CD1c-positive myeloid dendritic cell (primary cell): Measurements from ENCODE around the gene TRAPPC12.
"Not testable (repeated sequence)": the region's sequence is repeated elsewhere in the genome, so short reads cannot be mapped to it uniquely, and the experiment has no call there.

Source experiments
- DNase-seq: peaks from one replicate; pipeline ENCODE4 v3.0.0-alpha.2; 2016; ENCODE audit errors: extremely low spot score

TRAPPC12 gene

DNA sequence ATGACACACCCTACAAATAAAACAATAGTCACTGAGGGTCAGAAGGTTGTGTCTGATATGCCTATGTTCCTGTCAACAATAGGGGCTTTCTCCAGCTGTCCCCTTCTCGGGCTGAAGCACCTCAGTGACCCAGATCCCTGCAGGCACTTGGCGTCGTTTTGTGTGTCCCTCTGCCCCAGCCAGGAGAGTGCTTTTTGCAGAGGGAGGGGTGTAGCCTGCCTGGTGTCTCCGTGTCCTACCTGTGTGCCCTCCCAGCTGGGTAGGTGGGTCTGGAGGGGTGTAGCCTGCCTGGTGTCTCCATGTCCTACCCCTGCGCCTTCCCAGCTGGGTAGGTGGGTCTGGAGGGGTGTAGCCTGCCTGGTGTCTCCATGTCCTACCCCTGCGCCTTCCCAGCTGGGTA is 74.5 kb downstream of the TRAPPC12 start:
- DNase-seq, result not testable (repeated sequence)

DNA sequence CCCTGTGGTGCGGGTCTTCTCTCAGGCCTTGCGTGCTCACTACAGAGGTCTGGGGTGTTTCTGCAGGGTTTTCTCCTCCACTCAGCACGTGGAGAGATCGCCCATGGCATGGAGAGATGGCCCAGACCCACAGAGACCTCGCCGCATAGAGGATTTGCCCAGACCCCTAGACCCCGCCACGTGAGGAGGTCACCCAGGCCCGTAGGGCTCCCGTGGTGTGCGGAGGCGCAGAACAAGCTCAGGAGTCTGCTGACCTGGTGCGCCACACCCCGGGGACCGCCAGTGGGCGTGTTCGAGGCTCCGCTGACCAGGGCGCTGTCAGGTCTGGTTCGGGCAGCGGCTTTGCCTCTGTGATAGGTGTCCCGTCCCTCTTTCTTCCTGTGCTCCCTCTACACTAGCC is 75.3 kb downstream of the TRAPPC12 start:
- DNase-seq, result no peak

DNA sequence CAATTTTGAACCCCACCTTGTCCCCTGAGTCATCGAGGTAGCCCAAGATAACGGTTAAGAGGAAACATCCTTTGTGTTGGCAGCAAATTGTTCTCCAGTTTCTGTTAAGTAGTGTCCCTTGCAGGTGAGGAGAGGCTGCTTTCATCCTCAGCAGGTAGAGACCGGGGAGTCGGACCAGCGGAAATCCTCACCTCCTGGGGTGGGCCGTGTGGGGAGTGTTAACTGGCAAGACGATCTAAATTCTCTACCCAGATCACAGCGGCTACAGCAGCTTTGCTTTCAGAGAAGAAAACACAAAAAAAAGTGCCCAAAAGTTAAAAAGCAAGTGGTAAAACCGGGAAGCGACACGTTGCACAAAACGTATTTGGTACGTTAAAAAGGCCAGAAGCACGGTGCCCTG is 76.6 kb downstream of the TRAPPC12 start:
- no peak for DNase-seq

DNA sequence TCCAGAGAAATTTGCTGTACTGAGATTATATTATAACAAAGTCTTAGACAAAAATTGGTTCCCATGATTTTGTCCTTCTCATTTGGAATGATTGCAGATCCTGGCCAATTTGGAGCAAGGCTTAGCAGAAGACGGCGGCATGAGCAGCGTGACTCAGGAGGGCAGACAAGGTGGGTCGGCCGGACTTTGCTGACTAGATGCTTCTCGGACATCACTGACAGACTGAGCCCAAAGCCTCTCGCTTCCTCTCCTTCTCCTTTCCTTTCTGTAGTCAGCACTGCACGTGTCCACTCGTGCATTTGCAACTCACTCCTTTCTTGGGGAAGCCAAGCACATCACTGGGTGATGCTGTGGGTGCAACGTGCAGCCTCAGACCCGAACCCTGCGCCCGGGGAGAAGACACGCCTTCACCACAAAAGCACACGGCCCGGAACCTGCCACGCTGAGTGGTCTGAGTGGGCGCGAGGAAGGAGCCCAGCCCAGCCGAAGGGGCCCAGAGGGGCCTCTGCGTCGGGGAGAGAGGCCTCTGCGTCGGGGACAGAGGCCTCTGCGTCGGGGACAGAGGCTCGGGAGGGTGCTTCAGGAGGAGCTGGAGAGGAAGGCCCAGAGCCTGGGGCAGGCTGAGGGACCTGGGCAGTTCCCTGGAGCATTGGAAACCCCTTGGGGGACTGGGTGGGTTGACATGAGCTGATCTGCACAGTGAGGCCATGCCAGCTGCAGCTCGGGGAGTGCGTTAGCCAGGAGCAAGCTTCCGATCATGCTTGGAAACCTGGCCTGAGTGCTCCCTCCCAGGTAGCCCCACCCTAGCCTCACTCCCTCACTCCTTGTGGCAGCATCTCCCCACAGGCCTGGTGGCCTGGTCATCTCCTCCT is 78.3 kb downstream of the TRAPPC12 start:
- no peak for DNase-seq

DNA sequence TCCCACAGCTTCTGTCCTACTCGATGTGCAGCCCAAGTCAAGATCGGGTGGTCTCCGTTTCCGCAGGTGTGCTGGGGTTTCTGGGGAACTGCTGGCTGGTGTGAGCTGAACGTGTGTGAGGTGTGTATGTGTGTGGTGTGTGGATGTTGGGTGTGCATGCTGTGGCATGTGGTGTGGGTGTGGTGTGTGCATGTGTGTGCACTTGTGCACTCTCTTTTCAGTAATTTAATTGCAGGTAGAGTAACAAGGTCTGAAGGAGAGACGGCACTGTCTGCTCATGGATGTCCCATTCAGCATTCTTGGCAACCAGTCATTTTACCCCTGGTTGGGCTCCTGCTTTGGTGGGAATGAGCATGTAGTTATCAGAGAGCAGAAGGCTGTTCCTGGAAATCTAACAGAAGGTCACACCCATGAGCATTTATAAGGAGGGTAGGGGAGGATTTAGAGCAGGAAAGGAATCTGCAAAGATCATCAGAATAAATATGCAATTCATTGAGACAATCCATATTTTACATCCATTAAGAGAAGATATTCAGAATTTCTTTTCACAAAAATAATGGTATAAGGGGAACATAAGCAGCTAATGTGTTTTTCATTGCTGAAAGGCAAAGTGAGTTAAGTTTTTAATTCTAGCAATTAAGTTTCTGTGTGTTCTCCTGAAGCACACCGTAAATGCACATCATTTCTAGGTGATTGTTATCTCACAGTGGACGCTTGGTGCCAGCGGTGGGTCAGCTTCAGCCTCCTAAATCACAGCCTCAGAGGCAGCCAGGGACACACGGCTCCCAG is 79.1 kb downstream of the TRAPPC12 start:
- DNase-seq, result no peak

DNA sequence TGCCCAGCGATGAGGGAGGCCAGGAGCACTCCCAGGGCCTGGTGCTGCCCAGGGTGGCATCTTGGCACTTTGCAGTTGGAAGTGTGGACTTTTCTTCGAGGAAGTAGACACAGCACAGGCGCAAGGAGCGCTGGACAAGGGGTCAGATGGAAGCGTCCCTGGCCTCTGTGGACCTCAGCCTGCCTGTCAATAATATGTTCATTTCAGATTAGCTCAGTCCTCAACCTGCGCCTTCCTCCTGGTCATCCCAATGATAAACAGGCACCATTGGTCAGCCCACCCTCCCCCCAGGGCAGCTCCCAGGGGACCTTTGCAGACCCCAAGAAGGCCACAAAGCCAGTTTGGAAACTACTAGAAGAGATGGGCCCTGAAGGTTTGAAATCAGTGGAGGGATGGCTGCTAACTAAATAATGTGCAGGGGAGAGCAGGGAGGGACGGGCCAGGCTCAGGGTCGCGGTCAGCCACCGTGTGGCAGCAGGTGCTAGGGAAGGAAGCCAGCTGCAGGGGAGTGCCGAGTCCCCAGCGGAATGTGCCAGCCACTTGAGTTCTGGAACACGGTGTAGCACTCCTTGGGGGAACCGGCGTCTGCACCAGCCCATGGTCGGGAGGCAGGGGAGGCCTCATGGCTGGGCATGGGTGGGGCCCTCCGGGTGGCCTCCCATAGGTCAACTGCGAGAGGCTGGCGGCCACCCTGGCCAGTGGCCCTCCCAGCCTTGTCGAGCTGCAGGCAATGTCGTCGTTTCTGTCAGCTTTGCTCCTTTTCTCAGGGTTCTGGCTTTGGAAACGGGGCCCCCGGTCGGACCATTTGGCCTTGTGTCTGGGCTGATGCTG is 79.9 kb downstream of the TRAPPC12 start:
- DNase-seq, result no peak

DNA sequence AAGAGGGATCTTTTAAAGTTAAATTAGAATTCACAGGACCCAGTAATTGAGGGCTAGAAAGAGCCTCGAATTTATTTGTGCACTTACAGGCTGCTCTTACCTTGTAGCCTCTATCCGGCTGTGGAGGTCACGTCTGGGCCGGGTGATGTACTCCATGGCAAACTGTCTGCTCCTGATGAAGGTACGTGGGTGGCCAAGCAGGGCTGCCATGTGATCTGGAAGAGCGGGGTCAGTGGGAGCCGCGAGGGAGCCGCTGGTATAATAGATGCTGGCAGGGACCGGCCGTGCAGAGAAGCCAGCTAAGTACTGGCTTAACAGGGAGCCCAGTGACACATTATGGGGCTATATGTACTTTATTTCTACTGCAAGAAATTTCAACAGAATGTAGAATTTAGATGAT is 80.7 kb downstream of the TRAPPC12 start:
- no peak for DNase-seq

DNA sequence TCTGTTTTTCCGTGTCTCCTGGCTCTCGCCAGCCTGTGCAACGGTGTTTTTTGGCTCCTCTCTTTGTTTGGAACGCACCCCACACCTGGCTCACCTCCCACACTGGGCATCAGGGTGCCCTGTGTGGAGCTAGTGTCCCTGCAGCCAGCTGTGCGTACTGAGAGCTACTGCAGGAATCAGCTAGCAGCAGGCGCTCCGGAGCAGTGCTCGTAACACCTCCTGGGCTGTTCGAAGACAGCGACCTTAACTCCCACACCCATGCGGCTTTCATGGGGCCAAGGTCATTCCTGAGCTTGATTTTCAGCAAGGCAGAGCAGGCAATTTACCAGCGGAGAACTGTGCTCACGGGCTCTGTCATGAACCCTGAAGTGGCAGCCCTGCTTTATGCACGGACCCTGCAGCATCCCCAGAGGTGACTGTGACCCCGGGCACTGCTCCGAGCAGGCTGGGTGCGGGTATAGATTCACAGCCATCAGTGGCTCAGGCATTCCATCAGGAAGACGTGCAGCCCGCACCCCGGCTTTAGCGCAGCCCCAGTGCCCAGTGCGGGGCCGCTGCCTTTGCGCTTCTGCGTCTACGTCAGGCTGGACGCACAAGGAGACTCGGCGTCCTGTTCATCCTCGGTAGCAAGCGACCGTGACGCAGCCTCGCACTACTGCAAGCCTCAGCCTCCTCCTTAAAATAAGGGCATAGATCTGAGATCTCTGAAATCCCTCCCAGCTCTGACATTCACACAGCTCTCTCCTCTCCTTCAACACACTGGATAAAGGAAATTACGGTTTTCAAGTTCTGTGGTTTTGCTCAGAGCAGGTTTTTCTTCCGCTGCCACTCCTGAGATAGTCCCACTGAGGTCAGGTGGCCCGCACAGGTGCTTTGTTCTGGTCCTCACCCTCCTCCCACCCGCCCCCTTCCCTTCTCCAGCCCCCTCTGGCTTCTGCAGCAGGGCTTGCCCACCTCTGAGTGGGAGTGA is 81.6 kb downstream of the TRAPPC12 start:
- no peak for DNase-seq

DNA sequence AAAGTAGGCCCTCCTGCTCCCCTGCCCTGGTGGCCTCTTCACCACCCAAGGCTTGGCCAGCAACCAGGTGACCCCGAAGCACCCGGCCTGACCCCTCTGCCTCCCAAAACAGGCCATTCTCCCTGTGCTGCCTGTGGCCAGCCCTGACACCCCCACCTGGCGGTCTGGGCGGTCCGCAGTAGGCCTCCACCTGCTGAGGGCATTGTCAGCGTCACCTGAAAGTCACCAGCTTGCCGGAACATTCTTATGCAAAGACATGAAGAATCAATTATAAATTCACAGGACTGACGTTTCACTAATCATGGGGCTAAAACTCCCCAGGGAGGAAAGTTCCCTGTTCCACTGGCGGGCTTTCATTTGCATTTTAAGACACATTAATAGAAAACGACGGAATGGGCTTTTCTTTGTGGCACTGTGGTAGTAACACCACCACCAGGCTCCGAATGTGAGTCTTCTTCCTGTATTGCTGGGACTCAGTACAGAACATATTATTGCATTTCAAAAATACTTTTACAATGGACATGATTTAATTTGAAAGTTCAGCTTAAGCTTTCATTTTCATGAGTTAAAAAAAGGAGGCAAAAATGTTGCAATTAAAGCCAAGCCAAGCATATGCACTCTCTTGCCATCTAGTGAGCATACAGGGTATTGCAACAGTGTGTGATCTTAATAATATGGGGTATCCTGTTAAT is 82.5 kb downstream of the TRAPPC12 start:
- DNase-seq, result peak; percentile 66

DNA sequence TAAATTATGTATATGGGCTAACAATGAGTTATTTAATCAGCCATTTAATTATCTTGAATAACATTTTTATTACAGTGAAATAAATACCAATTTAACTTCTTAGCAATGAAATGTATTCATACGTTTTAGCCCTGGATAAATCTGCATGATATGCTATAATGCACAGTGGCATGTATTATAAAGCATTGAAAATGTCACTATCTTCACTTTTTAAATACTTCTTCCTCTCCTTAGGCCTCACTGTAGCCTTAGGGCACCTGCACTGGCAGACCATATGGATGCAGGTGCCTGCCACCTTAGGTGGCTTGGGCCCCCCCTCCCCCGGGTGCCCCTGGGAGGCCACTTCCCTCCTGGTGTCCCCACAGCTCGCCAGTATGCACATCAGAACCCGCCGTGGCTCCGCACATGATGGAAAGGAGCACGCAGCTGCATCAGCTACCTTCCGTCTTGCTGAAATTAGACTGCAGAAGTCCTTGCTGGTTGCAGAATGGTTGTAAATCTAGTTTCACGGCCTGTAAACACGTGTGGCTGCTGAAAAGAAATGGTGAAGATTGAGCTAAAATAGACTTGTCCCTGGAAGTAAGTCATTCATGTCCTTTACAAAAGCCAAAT is 83.1 kb downstream of the TRAPPC12 start:
- no peak for DNase-seq

DNA sequence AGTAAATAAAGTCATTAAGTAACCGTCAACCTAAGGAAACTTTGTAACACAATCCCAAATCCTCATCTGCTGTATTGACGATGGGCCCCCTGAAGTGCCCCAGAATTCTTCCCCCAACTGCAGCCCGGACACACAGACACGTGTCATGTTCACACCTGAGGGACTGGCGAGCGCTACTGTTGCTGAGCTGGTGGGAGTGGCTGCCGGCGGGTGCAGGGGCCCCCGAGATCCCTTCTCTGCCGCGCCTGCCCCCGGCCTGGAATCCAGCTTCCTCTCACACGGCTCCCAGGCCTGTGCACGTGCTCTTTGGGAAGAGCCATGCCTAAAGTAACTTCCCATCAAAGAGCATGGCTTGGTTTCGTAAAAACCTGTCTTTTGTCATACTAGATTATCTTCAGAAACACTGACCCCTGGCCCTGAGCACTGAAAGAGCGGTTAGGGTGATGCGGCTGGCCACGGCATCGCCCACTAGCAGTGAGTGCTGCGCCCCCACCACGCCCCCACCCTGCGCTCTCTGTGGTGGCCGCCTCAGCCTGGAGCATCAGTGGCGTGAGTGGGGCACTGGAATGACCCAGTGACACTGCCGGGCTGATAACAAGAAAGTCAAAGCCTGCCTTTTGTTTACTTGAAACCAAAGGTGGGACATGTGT is 83.8 kb downstream of the TRAPPC12 start:
- DNase-seq, result no peak

DNA sequence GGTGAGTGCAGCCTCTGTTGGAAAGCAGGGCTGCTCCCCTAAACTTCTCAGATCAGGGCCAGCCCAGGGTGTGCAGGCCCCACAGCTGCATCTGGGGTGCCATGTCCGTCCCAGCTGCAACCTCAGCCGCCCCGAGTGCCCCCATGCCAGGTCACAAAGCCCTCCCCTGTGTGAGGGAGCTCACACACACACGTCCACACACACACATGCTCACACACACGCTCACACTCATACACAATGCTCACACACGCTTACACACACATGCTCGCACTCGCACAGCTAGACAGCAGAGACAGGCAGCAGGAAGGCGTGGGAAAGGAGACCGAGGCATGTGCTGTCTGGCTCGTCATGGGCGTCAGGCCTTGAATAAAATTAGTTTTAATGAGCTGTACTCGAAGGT is 84.5 kb downstream of the TRAPPC12 start:
- DNase-seq, result no peak

DNA sequence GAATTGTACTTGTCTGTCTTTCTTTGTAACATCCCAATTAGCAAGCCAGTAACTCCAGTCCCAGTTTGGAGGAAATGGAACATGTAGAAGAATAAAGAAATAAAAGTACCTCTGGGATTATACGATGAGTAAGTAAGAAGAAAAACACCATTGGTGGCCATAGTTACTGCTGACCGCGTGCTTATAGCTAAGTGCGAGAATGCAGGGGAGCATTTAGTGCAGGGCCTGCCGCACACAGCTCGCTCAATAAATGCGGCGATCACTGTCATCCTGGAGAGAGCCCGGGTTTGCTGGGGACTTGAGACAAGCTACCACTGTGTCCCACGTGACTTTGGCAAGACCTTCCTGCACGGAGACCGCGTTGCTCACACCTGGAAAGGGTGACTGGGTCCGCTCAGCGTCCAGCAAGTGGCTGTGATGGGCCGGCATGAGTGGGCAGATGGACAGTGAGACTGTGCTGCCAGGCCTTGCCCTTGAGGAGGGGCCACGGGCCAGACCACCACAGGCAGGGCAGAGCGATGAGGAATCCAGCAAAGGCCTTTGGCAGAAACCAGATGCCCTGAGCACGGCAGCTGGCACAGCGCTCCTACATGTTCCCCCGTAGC is 85.0 kb downstream of the TRAPPC12 start:
- DNase-seq, result no peak

DNA sequence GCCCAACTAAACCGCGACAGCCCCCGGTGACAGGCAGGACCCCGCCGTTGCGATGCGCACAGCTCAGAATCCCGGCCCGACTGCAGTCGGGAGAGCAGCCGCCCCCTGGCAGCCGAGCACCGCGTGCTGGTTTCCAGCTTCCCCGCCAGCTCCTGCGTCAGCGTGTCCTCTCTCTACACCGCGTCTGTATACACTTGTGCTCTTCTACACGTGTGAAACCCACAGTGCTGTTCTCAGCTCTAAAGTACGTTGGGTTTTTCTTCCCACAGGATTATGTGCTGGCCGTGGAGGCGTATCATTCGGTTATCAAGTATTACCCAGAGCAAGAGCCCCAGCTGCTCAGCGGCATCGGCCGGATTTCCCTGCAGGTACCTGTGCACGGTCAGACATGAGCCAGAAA is 85.8 kb downstream of the TRAPPC12 start:
- DNase-seq, result no peak

DNA sequence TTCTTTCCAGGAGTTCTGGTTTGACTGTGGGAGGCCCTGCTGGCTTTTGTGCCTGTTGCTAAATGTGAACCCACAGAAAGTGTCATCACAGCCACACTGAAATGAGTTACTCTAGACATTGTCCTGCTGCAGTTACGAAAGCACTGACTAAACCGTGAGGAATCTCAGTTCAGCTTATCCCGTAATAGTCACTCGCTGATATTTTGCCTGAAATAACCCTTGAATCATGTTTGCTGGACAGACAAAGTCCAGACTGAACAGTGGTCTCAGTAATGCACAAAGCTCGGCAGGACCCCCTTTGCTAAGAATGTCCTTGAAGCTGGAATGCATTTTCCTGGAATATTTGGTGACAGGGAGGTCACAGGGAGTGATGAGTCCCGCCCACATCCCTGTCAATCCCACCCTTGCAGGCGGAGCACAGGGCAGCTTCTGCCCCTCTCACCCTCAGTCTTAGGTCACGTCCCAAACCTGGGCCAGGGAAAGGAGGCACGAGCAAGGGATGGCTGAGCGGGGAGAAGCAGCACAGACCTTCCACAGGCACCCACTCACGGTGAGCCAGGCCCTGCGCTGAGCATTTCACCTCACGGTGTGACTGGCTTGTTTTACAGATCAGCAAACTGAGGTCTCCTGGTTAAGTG is 86.5 kb downstream of the TRAPPC12 start:
- no peak for DNase-seq

DNA sequence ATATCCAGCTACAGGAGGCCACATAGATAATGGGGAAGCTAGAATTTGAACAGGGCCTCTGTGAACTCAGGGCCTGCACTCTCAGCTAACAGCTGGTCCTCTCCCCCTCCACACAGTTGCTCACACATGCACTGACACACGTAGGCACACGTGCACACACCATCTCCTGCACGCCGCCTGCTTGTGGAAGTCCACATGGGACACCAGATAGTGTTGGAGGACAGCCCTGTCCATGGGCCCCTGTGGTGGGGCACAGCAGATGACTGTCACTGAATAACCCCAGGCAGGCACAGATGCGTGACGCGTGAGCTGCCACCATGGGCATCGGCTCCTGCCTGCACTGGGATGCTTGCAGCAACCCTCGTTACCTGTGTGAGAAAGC is 87.0 kb downstream of the TRAPPC12 start:
- DNase-seq, result no peak

DNA sequence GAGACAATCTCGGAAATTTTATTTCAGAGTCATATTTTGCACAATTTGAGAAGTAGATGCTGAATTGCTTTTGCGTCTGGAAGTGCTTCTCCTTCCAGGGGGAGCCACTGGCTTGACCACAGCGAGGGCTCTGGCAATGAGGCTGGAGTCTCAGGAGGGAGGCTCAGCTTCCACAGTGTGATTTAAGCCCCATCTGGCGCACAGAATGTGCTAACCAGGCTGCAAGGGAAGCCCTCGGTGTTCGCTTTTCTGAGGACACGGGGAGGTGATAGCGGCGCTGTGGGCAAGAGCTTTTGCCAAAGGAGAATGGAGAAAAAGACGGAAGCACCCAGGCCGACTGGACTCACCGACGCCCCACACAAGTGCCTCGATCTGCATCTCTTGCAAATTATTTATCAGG is 87.5 kb downstream of the TRAPPC12 start:
- DNase-seq, result no peak

DNA sequence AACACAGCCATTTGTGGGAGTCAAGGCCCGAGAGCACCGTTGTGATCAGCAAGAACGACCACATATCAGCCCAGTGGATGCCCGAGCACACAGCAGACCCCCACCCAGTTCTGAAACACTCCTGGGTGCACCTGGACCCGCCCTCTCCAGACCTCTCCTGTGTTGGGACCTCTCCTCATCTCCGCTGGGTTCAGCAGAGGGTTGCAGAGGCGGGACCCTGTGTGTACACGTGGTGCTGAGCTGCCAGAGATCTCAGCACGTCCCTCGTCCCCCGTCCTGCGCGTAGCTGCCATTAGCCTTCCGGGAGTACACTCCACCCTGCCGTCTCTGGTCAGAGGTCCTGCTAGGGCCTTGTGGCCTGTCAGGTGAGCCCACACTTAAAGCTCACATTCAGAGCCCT is 88.2 kb downstream of the TRAPPC12 start:
- DNase-seq, result no peak
